ENCODE measurements around the gene TRAPPC10.
A peak's percentile ranks its signal among the peaks of the same experiment; 100 is the strongest.

Gene TRAPPC10

GRCh38 chr21:44011579-44012473 is at the start of gene TRAPPC10:
TRAPPC10 (plus strand) TSS chr21:44012309; CDS start chr21:44012494, 185 bp downstream.
- peak; percentile 89 for DNase-seq
- peak; percentile 76 for ATAC-seq

- no peak for ATAC-seq
- no peak for DNase-seq
Observed at GRCh38 chr21:43965911-43966585, 46.1 kb upstream of the TRAPPC10 start.

- ATAC-seq, result no peak
- no peak for DNase-seq
Observed at GRCh38 chr21:43966946-43967512, 45.1 kb upstream of the TRAPPC10 start.

- DNase-seq, result no peak
- ATAC-seq, result no peak
Observed at GRCh38 chr21:43967981-43968380, 44.1 kb upstream of the TRAPPC10 start.

GRCh38 chr21:43968410-43969114 is 43.5 kb upstream of the TRAPPC10 start:
- ATAC-seq, result no peak
- DNase-seq, result no peak

- ATAC-seq, result no peak
- DNase-seq, result no peak
Observed at GRCh38 chr21:43969115-43969444, 43.0 kb upstream of the TRAPPC10 start.

- no peak for DNase-seq
- ATAC-seq, result no peak
Observed at GRCh38 chr21:43970551-43970950, 41.6 kb upstream of the TRAPPC10 start.

- ATAC-seq (no peak), DNase-seq (no peak)
Observed at GRCh38 chr21:43971201-43971991, 40.7 kb upstream of the TRAPPC10 start.

- DNase-seq (no peak), ATAC-seq (no peak)
Observed at GRCh38 chr21:43971992-43972255, 40.2 kb upstream of the TRAPPC10 start.

GRCh38 chr21:43972850-43973633 is 39.1 kb upstream of the TRAPPC10 start:
- DNase-seq (no peak), ATAC-seq (no peak)

- DNase-seq (no peak), ATAC-seq (no peak)
Observed at GRCh38 chr21:43973634-43973955, 38.5 kb upstream of the TRAPPC10 start.

- no peak for DNase-seq
- ATAC-seq, result no peak
Observed at GRCh38 chr21:43974791-43975468, 37.2 kb upstream of the TRAPPC10 start.

- peak; percentile 86 for DNase-seq
Observed at GRCh38 chr21:43975469-43976098, 36.5 kb upstream of the TRAPPC10 start.

GRCh38 chr21:43976661-43977060 is 35.4 kb upstream of the TRAPPC10 start:
- ATAC-seq, result no peak
- DNase-seq, result no peak

More at GRCh38 chr21:43975469-43976098, 36.5 kb upstream of the TRAPPC10 start:
- ATAC-seq, result peak; percentile 87

GRCh38 chr21:43978060-43978459 is 34.0 kb upstream of the TRAPPC10 start:
- DNase-seq (no peak), ATAC-seq (no peak)

- no peak for DNase-seq
Observed at GRCh38 chr21:43979654-43980053, 32.5 kb upstream of the TRAPPC10 start.

GRCh38 chr21:43981151-43981870 is 30.8 kb upstream of the TRAPPC10 start:
- ATAC-seq (no peak), DNase-seq (no peak)

More at GRCh38 chr21:43979654-43980053, 32.5 kb upstream of the TRAPPC10 start:
- ATAC-seq, result no peak

GRCh38 chr21:43981871-43982210 is 30.3 kb upstream of the TRAPPC10 start:
- ATAC-seq, result no peak
- no peak for DNase-seq

GRCh38 chr21:43982489-43983078 is 29.5 kb upstream of the TRAPPC10 start:
- no peak for DNase-seq
- no peak for ATAC-seq

Data from stimulated activated naive CD8-positive, alpha-beta T cell treated with anti-CD3 and anti-CD28 coated beads, Interleukin-15, Interleukin-2, amounts not matched to agents 100 U/mL and 50 U/mL, for 24 hours (primary cell).